IMR-90 (cell line): ENCODE data around the gene UFSP1. TPM values are rescaled to one million over a fixed set of nuclear protein-coding genes. Genes with fewer than 3 reads are reported as not detected.

Experiments
- ATAC-seq: fragments of 200-7000 bp; cut with Tn5 transposase; 2 replicates; pipeline ENCODE4 v1.9.1; 2020; ENCODE audit warnings: low read depth, mild to moderate bottlenecking, moderate library complexity
- BruUV-seq: library from RNA; stranded (reverse); fragments of 400-500 nt; replicated peaks from 2 replicates; lab custom pipeline; 2021; lab: Mats Ljungman, UMichigan
- CTCF ChIA-PET: fragments of 300-600 bp; formaldehyde crosslinking; extraction: SDS; loops from one replicate; lab custom pipeline; 2021; ENCODE audit warnings: antibody characterized with exemption; lab: Yijun Ruan, JAX
- POLR2A ChIA-PET: fragments of 300-600 bp; sonication (Branson Sonifier 250); formaldehyde crosslinking; loops from one replicate; lab custom pipeline; 2022; ENCODE audit warnings: antibody characterized with exemption; ENCODE audit not compliant: unreplicated experiment; lab: Charles Lee
- DNase-seq: peaks from one replicate; pipeline ENCODE4 v3.0.0; 2013
- H2AFZ ChIP-seq: replicated peaks from 2 replicates; pipeline ENCODE3; 2013; ENCODE audit warnings: low read length, mild to moderate bottlenecking; ENCODE audit not compliant: poor library complexity
- H2AK5ac ChIP-seq: 2 replicates; pipeline ENCODE4 v1.6.1; 2013; ENCODE audit warnings: low read depth, low read length, inconsistent platforms
- H2AK9ac ChIP-seq: replicated peaks from 2 replicates; pipeline ENCODE3; 2013; ENCODE audit warnings: mild to moderate bottlenecking, low read depth, low read length, moderate library complexity; ENCODE audit not compliant: poor library complexity
- H2BK120ac ChIP-seq: 2 replicates; pipeline ENCODE4 v1.6.1; 2013; ENCODE audit warnings: low read depth, low read length, inconsistent platforms
- H2BK15ac ChIP-seq: 3 replicates; pipeline ENCODE4 v1.6.1; 2013; ENCODE audit warnings: low read depth, low read length, inconsistent platforms
- H2BK20ac ChIP-seq: 2 replicates; pipeline ENCODE4 v1.6.1; 2013; ENCODE audit warnings: low read depth, mild to moderate bottlenecking, inconsistent platforms, low read length, moderate library complexity
- H2BK5ac ChIP-seq: 2 replicates; pipeline ENCODE4 v1.6.1; 2013; ENCODE audit warnings: mild to moderate bottlenecking, low read depth, low read length, inconsistent platforms; ENCODE audit not compliant: poor library complexity, severe bottlenecking
- H3K14ac ChIP-seq: replicated peaks from 2 replicates; pipeline ENCODE4 v1.6.1; 2013; ENCODE audit warnings: low read depth, low read length, inconsistent platforms
- H3K18ac ChIP-seq: 2 replicates; pipeline ENCODE4 v1.6.1; 2013; ENCODE audit warnings: low read depth, low read length, control low read depth
- H3K23ac ChIP-seq: 2 replicates; pipeline ENCODE4 v1.6.1; 2013; ENCODE audit warnings: low read depth, low read length, inconsistent platforms
- H3K27ac ChIP-seq: 2 replicates; pipeline ENCODE4 v1.5.1; 2013; ENCODE audit warnings: mild to moderate bottlenecking, control low read depth, low read length; ENCODE audit not compliant: insufficient read depth
- H3K27me3 ChIP-seq: 2 replicates; pipeline ENCODE4 v1.6.1; 2013; ENCODE audit warnings: low read length; ENCODE audit not compliant: control insufficient read depth, insufficient read depth
- H3K36me3 ChIP-seq: 2 replicates; pipeline ENCODE4 v1.6.1; 2013; ENCODE audit warnings: low read length, mixed read lengths; ENCODE audit not compliant: control insufficient read depth, insufficient read depth
- H3K4ac ChIP-seq: 2 replicates; pipeline ENCODE4 v1.6.1; 2013; ENCODE audit warnings: low read depth, low read length, inconsistent platforms
- H3K4me1 ChIP-seq: 2 replicates; pipeline ENCODE4 v1.6.1; 2013; ENCODE audit warnings: low read length, mixed read lengths; ENCODE audit not compliant: control insufficient read depth, insufficient read depth
- H3K4me2 ChIP-seq: 2 replicates; pipeline ENCODE4 v1.6.1; 2013; ENCODE audit warnings: low read depth, mild to moderate bottlenecking, control low read depth, low read length, moderate library complexity
- H3K4me3 ChIP-seq: 2 replicates; pipeline ENCODE4 v1.5.1; 2013; ENCODE audit warnings: low read depth, mild to moderate bottlenecking, control low read depth, low read length, moderate library complexity; ENCODE audit not compliant: insufficient read depth
- H3K56ac ChIP-seq: 2 replicates; pipeline ENCODE4 v1.6.1; 2013; ENCODE audit warnings: low read length, inconsistent platforms; ENCODE audit not compliant: insufficient read depth; ENCODE audit errors: extremely low read depth
- H3K79me1 ChIP-seq, 2 experiments: 2 replicates each; pipeline ENCODE4 v1.6.1; 2013; ENCODE audit warnings: low read length in 2 of 2, inconsistent platforms in 1 of 2, low read depth in 1 of 2
- H3K9ac ChIP-seq: 2 replicates; pipeline ENCODE4 v1.6.1; 2013; ENCODE audit warnings: low read depth, low read length, control low read depth
- H3K9me1 ChIP-seq: 2 replicates; pipeline ENCODE4 v1.6.1; 2013; ENCODE audit warnings: low read length, inconsistent platforms; ENCODE audit not compliant: insufficient read depth
- H3K9me3 ChIP-seq: 2 replicates; pipeline ENCODE4 v1.6.1; 2013; ENCODE audit warnings: low read length; ENCODE audit not compliant: control insufficient read depth, insufficient read depth
- H4K20me1 ChIP-seq: 2 replicates; pipeline ENCODE4 v1.6.1; 2013; ENCODE audit warnings: low read length, inconsistent platforms; ENCODE audit not compliant: insufficient read depth
- H4K5ac ChIP-seq: 2 replicates; pipeline ENCODE4 v1.6.1; 2013; ENCODE audit warnings: mild to moderate bottlenecking, low read depth, low read length, control low read depth
- H4K8ac ChIP-seq, 2 experiments: 2 replicates each; pipeline ENCODE4 v1.6.1; 2013; ENCODE audit warnings: low read depth in 2 of 2, low read length in 2 of 2, control low read depth in 1 of 2, inconsistent platforms in 1 of 2
- H4K91ac ChIP-seq: 2 replicates; pipeline ENCODE4 v1.6.1; 2013; ENCODE audit warnings: low read depth, low read length, inconsistent platforms; ENCODE audit not compliant: insufficient read depth
- BHLHE40 ChIP-seq: fragments of 150-350 bp; IDR thresholded peaks from 2 replicates; pipeline ENCODE4 v1.6.1; 2016; ENCODE audit warnings: mild to moderate bottlenecking, low read depth, low read length
- CEBPB ChIP-seq: IDR thresholded peaks from 2 replicates; pipeline ENCODE4 v1.6.1; 2012; ENCODE audit warnings: low read depth, low read length, improper control_type of control experiment
- CHD1 ChIP-seq: IDR thresholded peaks from 2 replicates; pipeline ENCODE4 v1.6.1; 2012; ENCODE audit warnings: low read depth, low read length, improper control_type of control experiment
- CTCF ChIP-seq: conservative IDR thresholded peaks from 2 replicates; pipeline ENCODE4 v1.5.1; 2012; ENCODE audit warnings: mild to moderate bottlenecking, low read depth, low read length, improper control_type of control experiment
- ELK1 ChIP-seq: fragments of 150-350 bp; IDR thresholded peaks from 2 replicates; pipeline ENCODE4 v1.6.1; 2016; ENCODE audit warnings: low read depth, mild to moderate bottlenecking, low read length, moderate library complexity, borderline replicate concordance
- FOS ChIP-seq: fragments of 150-350 bp; IDR thresholded peaks from 2 replicates; pipeline ENCODE4 v1.6.1; 2016; ENCODE audit warnings: low read depth, low read length
- MAFK ChIP-seq: IDR thresholded peaks from 2 replicates; pipeline ENCODE4 v1.6.1; 2012; ENCODE audit warnings: low read depth, low read length, improper control_type of control experiment
- MAZ ChIP-seq: IDR thresholded peaks from 2 replicates; pipeline ENCODE4 v1.6.1; 2012; ENCODE audit warnings: low read depth, mild to moderate bottlenecking, low read length, improper control_type of control experiment, moderate library complexity, borderline replicate concordance
- MXI1 ChIP-seq: IDR thresholded peaks from 2 replicates; pipeline ENCODE4 v1.6.1; 2012; ENCODE audit warnings: low read depth, mild to moderate bottlenecking, low read length, moderate library complexity, borderline replicate concordance
- NFE2L2 ChIP-seq: fragments of 150-350 bp; IDR thresholded peaks from 2 replicates; pipeline ENCODE4 v1.6.1; 2016; ENCODE audit warnings: low read depth, mild to moderate bottlenecking, low read length
- POLR2A ChIP-seq: IDR thresholded peaks from 2 replicates; pipeline ENCODE4 v1.6.1; 2012; ENCODE audit warnings: mild to moderate bottlenecking, low read depth, low read length
- RAD21 ChIP-seq: IDR thresholded peaks from 2 replicates; pipeline ENCODE4 v1.6.1; 2012; ENCODE audit warnings: low read length, improper control_type of control experiment
- RCOR1 ChIP-seq: IDR thresholded peaks from 2 replicates; pipeline ENCODE4 v1.6.1; 2012; ENCODE audit warnings: mild to moderate bottlenecking, low read length, improper control_type of control experiment; ENCODE audit not compliant: insufficient replicate concordance
- RFX5 ChIP-seq: IDR thresholded peaks from 2 replicates; pipeline ENCODE4 v1.8.0; 2012; ENCODE audit warnings: low read depth, mild to moderate bottlenecking, low read length, moderate library complexity
- SMC3 ChIP-seq: fragments of 150-350 bp; IDR thresholded peaks from 2 replicates; pipeline ENCODE4 v1.6.1; 2016; ENCODE audit warnings: low read depth, mild to moderate bottlenecking, antibody characterized with exemption, low read length, moderate library complexity
- USF2 ChIP-seq: fragments of 150-350 bp; IDR thresholded peaks from 2 replicates; pipeline ENCODE4 v1.6.1; 2017; ENCODE audit warnings: mild to moderate bottlenecking, antibody characterized with exemption, low read length, low read depth
- WGBS, 2 experiments: methylation state at CpG; one replicate each; pipeline versions ENCODE4 v1.1.5 to v1.1.7; 2013; ENCODE audit warnings: missing lambda C conversion rate in 2 of 2; ENCODE audit not compliant: insufficient read length in 1 of 2; ENCODE audit errors: extremely low coverage in 2 of 2; 5-methylcytosine and 5-hydroxymethylcytosine counted together
- dilution Hi-C: fragments of 300-500 bp; cut with HindIII; formaldehyde crosslinking; loops from one replicate; pipeline ENCODE4 v1.14.3; 2018; ENCODE audit warnings: low sequenced_read_pairs; ENCODE audit not compliant: unreplicated experiment
- in situ Hi-C: fragments of 300-500 bp; cut with MboI; formaldehyde crosslinking; loops from 3 replicates; pipeline ENCODE4 v1.14.3; 2019; ENCODE audit warnings: low sequenced_read_pairs, inconsistent platforms, mixed read lengths
- intact Hi-C: fragments of 100-400 bp; cut with micrococcal nuclease; formaldehyde crosslinking; loops from 2 replicates; pipeline ENCODE4 v1.10.0; 2022
- polyA plus RNA-seq, 3 experiments: library from polyadenylated mRNA; depleted of rRNA; stranded (reverse); fragments of >200 nt; gene quantifications; 2 replicates each; pipeline ENCODE4 v1.2.3, GENCODE V29; 2012; ENCODE audit warnings: low replicate concordance in 1 of 3
- total RNA-seq: library from RNA; depleted of rRNA; stranded (reverse); fragments of >200 nt; gene quantifications from 2 replicates; pipeline ENCODE4 v1.2.3, GENCODE V29; 2012

The UFSP1 gene
- total and polyA plus RNA-seq, 2 of the 4 experiments (the other 2 are of a cell fraction): 0.36 to 1.0 TPM

- Histone ChIP-seq H3K4me1 (no peaks in the 10 kb centered on the region), H2BK120ac (no peak overlapping the region), H3K36me3 (no peaks in the 10 kb centered on the region), H4K91ac (no peak overlapping the region), H3K27me3 (peaks cover 9% of the 10 kb centered on the region), H3K4ac (no peak overlapping the region), H4K20me1 (no peaks in the 10 kb centered on the region), H3K18ac (no peak overlapping the region), H2BK15ac (no peak overlapping the region), H2AK5ac (no peak overlapping the region), H3K14ac (no peak overlapping the region), H4K8ac (no peak overlapping the region), H3K9me1 (no peaks in the 10 kb centered on the region), H4K5ac (no peak overlapping the region), H2AK9ac (no peak overlapping the region), H3K79me1 (no peaks in the 10 kb centered on the region), H2BK20ac (no peak overlapping the region), H3K56ac (no peak overlapping the region), H3K23ac (no peak overlapping the region), H3K9me3 (peaks cover 2% of the 10 kb centered on the region; the same call in 1 of the 2 replicates), H3K27ac (no peak overlapping the region), H3K4me3 (no peak overlapping the region), H3K4me2 (no peak overlapping the region), H3K9ac (no peak overlapping the region), H2BK5ac (no peak overlapping the region), H2AFZ (no peak overlapping the region)
- dilution Hi-C loops: no loop called here
- ChIA-PET CTCF (no interaction called here), POLR2A (no interaction called here)
- TF ChIP-seq MXI1 (no peak), USF2 (no peak), BHLHE40 (no peak), RCOR1 (no peak), MAFK (no peak), SMC3 (no peak), ELK1 (no peak), CEBPB (no peak), RAD21 (no peak), CTCF (no peak), RFX5 (no peak), FOS (no peak), MAZ (no peak), CHD1 (no peak), POLR2A (no peak), NFE2L2 (no peak)
- intact Hi-C loops: no loop called here
- DNase-seq: no peak
- BruUV-seq: no TSS peak
- ATAC-seq: no peak
- in situ Hi-C loops: no loop called here
- no CpG with 5 or more reads among the region's 1 CpG for whole genome bisulfite sequencing, 2 experiments
Measured at GRCh38 chr7:100929808-100930174, 40.3 kb upstream of the UFSP1 start.
